ENCODE measurements around the gene DOCK6. TPM values are rescaled to one million over a fixed set of nuclear protein-coding genes. Genes with fewer than 3 reads are reported as not detected.

The DOCK6 gene
- total and polyA plus RNA-seq, 2 of the 13 experiments (the other 11 are each of a cell fraction or from before 2014, with no cell fraction given): 5.4 to 38.1 TPM

DNA sequence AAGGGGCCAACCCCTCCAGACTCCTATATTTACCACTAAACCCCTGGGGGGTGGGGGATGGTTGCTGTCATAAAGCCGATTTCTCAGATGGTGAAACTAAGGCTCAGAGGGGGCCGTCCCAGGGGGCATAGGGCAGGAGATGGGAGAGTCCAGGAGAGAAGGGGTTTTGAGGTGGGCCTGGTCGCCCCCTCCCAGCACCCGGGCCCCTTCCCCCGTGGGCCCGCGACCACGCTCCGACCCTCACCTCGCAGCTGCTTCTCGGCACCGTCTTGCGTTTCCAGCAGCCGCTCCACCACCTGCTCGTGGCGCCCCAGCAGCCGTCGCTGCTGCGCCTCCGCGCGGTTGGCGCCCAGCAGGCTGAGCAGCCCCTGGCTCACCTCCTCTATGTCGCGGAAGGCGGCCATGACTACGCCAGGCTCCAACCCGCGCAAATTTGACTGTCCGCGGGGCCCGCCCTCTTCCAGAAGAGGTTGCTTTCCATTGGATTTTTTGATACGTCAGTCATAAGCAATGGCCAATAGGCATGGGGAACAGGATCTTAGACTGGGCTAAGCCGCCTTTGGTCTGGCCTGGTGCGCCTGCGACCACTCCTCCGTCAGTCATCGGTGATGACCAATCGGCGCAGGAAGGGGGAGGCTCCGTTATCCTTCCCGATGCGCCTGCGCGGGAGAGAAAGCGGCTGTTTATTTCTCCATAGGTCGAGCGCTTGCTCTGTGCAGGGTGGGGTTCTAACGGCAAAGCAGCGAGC, 106.8 kb downstream of the DOCK6 start, which contains the start of gene SPC24 (continued):
- no peak for TF ChIP-seq ZBTB42 (CRISPR knock-in tag; IDR thresholded peaks at IDR 0.05)
- TF ChIP-seq HIVEP1 (CRISPR knock-in tag; IDR thresholded peaks at IDR 0.05): 0 out of 2 replicates have a peak, but pooled peaks have one; percentile 32
- TF ChIP-seq, protein P1, sequence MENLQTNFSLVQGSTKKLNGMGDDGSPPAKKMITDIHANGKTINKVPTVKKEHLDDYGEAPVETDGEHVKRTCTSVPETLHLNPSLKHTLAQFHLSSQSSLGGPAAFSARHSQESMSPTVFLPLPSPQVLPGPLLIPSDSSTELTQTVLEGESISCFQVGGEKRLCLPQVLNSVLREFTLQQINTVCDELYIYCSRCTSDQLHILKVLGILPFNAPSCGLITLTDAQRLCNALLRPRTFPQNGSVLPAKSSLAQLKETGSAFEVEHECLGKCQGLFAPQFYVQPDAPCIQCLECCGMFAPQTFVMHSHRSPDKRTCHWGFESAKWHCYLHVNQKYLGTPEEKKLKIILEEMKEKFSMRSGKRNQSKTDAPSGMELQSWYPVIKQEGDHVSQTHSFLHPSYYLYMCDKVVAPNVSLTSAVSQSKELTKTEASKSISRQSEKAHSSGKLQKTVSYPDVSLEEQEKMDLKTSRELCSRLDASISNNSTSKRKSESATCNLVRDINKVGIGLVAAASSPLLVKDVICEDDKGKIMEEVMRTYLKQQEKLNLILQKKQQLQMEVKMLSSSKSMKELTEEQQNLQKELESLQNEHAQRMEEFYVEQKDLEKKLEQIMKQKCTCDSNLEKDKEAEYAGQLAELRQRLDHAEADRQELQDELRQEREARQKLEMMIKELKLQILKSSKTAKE (CRISPR knock-in tag; IDR thresholded peaks at IDR 0.05; ENCODE audit: borderline replicate concordance): no peak
- TF ChIP-seq, protein P2, sequence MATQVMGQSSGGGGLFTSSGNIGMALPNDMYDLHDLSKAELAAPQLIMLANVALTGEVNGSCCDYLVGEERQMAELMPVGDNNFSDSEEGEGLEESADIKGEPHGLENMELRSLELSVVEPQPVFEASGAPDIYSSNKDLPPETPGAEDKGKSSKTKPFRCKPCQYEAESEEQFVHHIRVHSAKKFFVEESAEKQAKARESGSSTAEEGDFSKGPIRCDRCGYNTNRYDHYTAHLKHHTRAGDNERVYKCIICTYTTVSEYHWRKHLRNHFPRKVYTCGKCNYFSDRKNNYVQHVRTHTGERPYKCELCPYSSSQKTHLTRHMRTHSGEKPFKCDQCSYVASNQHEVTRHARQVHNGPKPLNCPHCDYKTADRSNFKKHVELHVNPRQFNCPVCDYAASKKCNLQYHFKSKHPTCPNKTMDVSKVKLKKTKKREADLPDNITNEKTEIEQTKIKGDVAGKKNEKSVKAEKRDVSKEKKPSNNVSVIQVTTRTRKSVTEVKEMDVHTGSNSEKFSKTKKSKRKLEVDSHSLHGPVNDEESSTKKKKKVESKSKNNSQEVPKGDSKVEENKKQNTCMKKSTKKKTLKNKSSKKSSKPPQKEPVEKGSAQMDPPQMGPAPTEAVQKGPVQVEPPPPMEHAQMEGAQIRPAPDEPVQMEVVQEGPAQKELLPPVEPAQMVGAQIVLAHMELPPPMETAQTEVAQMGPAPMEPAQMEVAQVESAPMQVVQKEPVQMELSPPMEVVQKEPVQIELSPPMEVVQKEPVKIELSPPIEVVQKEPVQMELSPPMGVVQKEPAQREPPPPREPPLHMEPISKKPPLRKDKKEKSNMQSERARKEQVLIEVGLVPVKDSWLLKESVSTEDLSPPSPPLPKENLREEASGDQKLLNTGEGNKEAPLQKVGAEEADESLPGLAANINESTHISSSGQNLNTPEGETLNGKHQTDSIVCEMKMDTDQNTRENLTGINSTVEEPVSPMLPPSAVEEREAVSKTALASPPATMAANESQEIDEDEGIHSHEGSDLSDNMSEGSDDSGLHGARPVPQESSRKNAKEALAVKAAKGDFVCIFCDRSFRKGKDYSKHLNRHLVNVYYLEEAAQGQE (IDR thresholded peaks at IDR 0.05; ENCODE audit: borderline replicate concordance in 1 of 2, low read depth in 1 of 2, low read length in 2 of 2): no peak
- 0 out of 2 replicates have a peak, but pooled peaks have one; percentile 17 for TF ChIP-seq BRCA1 (CRISPR knock-in tag; IDR thresholded peaks at IDR 0.05)
- no peak for TF ChIP-seq HMGA1 (CRISPR knock-in tag; conservative IDR thresholded peaks at IDR 0.05)
- no peak for TF ChIP-seq JUN (CRISPR knock-in tag; IDR thresholded peaks at IDR 0.05)
- TF ChIP-seq ZZZ3 (CRISPR knock-in tag; IDR thresholded peaks at IDR 0.05; ENCODE audit: borderline replicate concordance): no peak
- TF ChIP-seq ZNF354B (CRISPR knock-in tag; IDR thresholded peaks at IDR 0.05): no peak
- TF ChIP-seq CREM (IDR thresholded peaks at IDR 0.05): peak; percentile 40
- TF ChIP-seq CREM (CRISPR knock-in tag; IDR thresholded peaks at IDR 0.05): no peak; the same call in 1 of the 2 replicates
- TF ChIP-seq ZNF30 (CRISPR knock-in tag; IDR thresholded peaks at IDR 0.05): 0 out of 2 replicates have a peak, but pooled peaks have one; percentile 47
- TF ChIP-seq ZNF557 (CRISPR knock-in tag; IDR thresholded peaks at IDR 0.05): no peak
- peak; percentile 83 for TF ChIP-seq MYC (CRISPR knock-in tag; IDR thresholded peaks at IDR 0.05; ENCODE audit: borderline replicate concordance)
- TF ChIP-seq ZNF296 (CRISPR knock-in tag; conservative IDR thresholded peaks at IDR 0.05): no peak
- TF ChIP-seq KDM5A (IDR thresholded peaks at IDR 0.05; ENCODE audit: borderline replicate concordance, low read length): peak; percentile 73
- TF ChIP-seq, protein P3, sequence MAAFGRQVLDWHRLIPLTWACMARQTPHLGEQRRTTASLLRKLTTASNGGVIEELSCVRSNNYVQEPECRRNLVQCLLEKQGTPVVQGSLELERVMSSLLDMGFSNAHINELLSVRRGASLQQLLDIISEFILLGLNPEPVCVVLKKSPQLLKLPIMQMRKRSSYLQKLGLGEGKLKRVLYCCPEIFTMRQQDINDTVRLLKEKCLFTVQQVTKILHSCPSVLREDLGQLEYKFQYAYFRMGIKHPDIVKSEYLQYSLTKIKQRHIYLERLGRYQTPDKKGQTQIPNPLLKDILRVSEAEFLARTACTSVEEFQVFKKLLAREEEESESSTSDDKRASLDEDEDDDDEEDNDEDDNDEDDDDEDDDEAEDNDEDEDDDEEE (CRISPR knock-in tag; IDR thresholded peaks at IDR 0.05): no peak
- TF ChIP-seq, protein P4, sequence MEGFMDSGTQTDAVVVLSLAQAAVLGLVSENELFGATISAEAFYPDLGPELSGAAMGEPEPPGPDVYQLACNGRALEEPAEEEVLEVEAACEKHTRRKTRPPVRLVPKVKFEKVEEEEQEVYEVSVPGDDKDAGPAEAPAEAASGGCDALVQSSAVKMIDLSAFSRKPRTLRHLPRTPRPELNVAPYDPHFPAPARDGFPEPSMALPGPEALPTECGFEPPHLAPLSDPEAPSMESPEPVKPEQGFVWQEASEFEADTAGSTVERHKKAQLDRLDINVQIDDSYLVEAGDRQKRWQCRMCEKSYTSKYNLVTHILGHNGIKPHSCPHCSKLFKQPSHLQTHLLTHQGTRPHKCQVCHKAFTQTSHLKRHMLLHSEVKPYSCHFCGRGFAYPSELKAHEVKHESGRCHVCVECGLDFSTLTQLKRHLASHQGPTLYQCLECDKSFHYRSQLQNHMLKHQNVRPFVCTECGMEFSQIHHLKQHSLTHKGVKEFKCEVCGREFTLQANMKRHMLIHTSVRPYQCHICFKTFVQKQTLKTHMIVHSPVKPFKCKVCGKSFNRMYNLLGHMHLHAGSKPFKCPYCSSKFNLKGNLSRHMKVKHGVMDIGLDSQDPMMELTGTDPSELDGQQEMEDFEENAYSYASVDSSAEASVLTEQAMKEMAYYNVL (CRISPR knock-in tag; IDR thresholded peaks at IDR 0.05; ENCODE audit: borderline replicate concordance): no peak
- TF ChIP-seq PCBP2 (optimal IDR thresholded peaks at IDR 0.05; ENCODE audit: low read depth, low read length, poor library complexity, severe bottlenecking): no peak
- no peak; the same call in 1 of the 2 replicates for TF ChIP-seq ZNF768 (CRISPR knock-in tag; IDR thresholded peaks at IDR 0.05)
- TF ChIP-seq ZNF577 (CRISPR knock-in tag; IDR thresholded peaks at IDR 0.05; ENCODE audit: borderline replicate concordance, low read depth): no peak

Measured in HepG2 (cell line).